GM10248 (cell line): ENCODE measurements around the gene KRT79.

Experiments used
- CTCF ChIA-PET: fragments of 300-600 bp; sonication (Branson Sonifier 250); formaldehyde crosslinking; extraction: SDS; loops from one replicate; lab custom pipeline; 2021; ENCODE audit warnings: antibody characterized with exemption; lab: Yijun Ruan, JAX
- POLR2A ChIA-PET: fragments of 350-650 bp; sonication (Branson Sonifier 250); formaldehyde crosslinking; extraction: SDS; loops from one replicate; lab custom pipeline; 2020; ENCODE audit warnings: antibody characterized with exemption; lab: Yijun Ruan, JAX
- DNase-seq: peaks from one replicate; pipeline ENCODE4 v3.0.0; 2012; ENCODE audit errors: extremely low spot score
- TF ChIP-seq, protein P1 (sequence below): IDR thresholded peaks from 2 replicates; pipeline ENCODE4 v1.5.1; 2012; ENCODE audit warnings: mild to moderate bottlenecking, low read depth; ENCODE audit errors: extremely low read depth, missing control alignments, control extremely low read depth

KRT79 gene

DNA sequence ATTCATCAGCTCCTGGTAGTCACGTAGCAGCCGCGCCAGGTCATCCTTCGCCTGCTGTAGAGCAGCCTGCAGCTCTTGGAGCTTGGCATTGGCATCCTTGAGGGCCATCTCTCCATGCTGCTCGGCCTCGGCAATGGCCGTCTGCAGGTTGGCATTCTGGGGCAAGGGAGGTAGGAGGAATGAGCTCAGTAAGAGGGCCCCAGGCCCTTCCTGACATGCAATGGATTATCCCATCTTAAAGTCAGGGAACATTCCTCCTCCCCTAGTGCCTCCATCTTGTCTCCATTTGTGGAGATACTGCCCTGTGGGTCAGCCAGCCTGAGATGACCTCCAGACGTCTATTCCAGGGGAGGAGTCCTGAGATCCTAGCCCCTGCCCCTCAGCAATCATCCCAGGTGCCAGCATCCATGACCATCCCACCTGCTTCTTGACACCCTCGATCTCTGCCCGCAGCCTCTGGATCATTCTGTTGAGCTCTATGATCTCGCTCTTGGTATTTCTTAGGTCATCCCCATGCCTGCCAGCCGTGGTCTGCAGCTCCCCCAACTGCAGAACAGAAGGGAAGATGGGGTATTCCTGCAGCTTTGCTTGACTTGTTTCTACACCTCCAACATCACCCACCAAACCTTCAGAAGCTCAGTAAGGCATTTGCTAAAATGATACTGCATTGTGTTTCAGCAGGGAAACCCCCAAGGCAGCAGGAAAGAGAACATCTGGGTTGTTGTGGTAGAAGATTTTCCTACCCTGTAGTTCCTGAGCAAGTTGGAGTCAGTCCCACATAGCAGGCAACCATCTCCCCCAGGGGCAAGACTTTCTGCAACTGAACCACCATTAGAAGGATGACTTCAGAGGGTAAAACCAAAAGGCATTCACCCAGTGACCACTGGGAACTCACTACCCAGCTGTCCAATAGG lies 42.6 kb downstream of the KRT79 start:
- no peak for DNase-seq
- ChIA-PET POLR2A (no interaction called here), CTCF (interaction anchor here (0.9 kb wide), 1 partner anchor 11 kb away, joined by 4 read pairs; no protein-coding TSS in a partner anchor)
- TF ChIP-seq, protein P1, sequence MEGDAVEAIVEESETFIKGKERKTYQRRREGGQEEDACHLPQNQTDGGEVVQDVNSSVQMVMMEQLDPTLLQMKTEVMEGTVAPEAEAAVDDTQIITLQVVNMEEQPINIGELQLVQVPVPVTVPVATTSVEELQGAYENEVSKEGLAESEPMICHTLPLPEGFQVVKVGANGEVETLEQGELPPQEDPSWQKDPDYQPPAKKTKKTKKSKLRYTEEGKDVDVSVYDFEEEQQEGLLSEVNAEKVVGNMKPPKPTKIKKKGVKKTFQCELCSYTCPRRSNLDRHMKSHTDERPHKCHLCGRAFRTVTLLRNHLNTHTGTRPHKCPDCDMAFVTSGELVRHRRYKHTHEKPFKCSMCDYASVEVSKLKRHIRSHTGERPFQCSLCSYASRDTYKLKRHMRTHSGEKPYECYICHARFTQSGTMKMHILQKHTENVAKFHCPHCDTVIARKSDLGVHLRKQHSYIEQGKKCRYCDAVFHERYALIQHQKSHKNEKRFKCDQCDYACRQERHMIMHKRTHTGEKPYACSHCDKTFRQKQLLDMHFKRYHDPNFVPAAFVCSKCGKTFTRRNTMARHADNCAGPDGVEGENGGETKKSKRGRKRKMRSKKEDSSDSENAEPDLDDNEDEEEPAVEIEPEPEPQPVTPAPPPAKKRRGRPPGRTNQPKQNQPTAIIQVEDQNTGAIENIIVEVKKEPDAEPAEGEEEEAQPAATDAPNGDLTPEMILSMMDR, result no peak

GRCh38 chr12:52790427-52791270 lies 43.5 kb downstream of the KRT79 start:
- ChIA-PET POLR2A (no interaction called here), CTCF (interaction anchor here (0.9 kb wide), 1 partner anchor 10 kb away, joined by 4 read pairs; no protein-coding TSS in a partner anchor)
- DNase-seq, result no peak
- TF ChIP-seq, protein P1, result no peak

- ChIA-PET CTCF (no interaction called here), POLR2A (no interaction called here)
- TF ChIP-seq, protein P1, result no peak
- no peak for DNase-seq
These were observed 44.3 kb downstream of the KRT79 start for GRCh38 chr12:52789637-52790426.

DNA sequence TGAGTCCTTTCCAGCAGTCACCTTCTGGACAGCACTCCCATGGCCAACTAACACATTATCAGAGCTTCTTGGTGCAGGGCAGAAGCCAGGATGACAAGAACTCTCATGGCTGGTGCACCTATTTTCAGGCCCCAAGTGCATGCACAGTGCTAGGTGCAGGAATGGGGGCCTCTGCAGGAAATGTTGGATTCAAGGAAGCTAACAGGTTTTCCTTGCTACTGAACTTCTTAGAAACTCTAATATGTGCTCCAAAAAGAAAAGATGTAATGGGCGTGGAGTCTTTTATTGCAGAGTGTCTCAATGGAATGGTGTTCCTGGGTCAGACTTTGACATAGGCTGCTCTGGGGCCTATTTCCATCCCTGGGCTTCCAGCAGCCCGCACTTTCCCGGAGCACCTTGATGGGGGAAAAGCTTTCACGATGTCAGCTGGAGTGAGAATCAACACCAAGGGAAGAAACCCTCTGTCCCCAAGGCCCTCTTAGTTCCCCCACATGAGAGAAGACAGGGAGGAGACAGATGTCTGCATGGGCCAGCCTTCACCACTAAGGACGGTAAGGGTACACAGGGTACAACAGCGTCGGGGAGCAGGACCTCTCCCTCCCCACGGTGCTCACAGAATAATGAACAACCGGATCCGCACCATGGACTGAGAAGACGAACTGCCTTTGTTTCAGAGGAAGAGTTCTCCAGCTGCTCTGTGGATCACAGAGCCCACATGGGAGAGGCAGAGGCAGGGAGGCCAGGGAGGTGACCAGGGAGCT lies 45.1 kb downstream of the KRT79 start:
- POLR2A ChIA-PET, result no interaction called here
- no peak for DNase-seq
- CTCF ChIA-PET, result no interaction called here
- TF ChIP-seq, protein P1, result no peak

DNA sequence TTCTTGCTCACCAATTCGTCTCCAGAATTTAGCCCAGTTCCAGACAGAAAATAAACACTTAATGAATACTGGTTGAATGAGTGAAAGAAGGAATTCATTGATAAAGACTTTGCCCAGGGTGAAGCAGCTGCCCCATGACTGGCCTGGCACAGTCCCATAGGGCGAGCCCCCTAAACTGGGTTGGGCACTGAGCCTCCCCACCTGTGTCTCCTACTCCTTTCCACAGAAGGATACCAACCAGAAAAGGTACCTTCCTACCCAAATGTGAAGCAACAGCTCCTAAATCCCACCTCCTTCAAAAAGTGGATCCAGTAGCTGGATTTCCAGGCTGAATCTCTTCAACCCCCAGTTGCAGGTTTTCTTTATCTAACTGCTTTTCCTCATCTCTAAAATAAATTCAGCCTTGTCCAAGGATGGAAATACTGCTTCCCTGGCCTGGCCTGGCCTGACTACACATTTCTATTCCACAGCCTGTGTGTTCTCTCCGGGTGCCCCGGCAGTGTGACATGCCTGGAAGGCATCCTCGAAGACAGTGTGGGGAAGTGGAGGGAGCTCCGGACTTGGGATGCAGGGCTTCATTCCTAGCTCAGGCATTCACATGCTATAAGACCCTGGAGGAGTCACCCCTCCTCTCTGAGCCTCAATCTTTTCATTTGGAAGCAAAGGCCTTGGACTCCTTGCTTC lies 45.8 kb downstream of the KRT79 start:
- ChIA-PET POLR2A (no interaction called here), CTCF (no interaction called here)
- no peak for DNase-seq
- TF ChIP-seq, protein P1, result no peak
